H9 (cell line): ENCODE measurements around the gene ESRRA. TPM values are rescaled to one million over a fixed set of nuclear protein-coding genes. Genes with fewer than 3 reads are reported as not detected.

ENCODE experiments used
- DNase-seq: peaks from one replicate; pipeline ENCODE4 v3.0.0-alpha.2; 2017
- H2AFZ ChIP-seq: one replicate; pipeline ENCODE4 v1.6.1; 2013; ENCODE audit warnings: mild to moderate bottlenecking, low read length, control low read depth, moderate library complexity
- H2AK5ac ChIP-seq: 2 replicates; pipeline ENCODE4 v1.6.1; 2013; ENCODE audit warnings: low read length, control low read depth, mixed read lengths; ENCODE audit not compliant: insufficient read length
- H2BK120ac ChIP-seq: one replicate; pipeline ENCODE4 v1.6.1; 2013; ENCODE audit warnings: low read depth, mild to moderate bottlenecking, low read length, control low read depth, inconsistent platforms; ENCODE audit not compliant: poor library complexity, severe bottlenecking
- H2BK12ac ChIP-seq: 2 replicates; pipeline ENCODE4 v1.6.1; 2013; ENCODE audit warnings: low read length, control low read depth, mixed read lengths, low read depth; ENCODE audit not compliant: insufficient read length
- H2BK15ac ChIP-seq: 2 replicates; pipeline ENCODE4 v1.6.1; 2013; ENCODE audit warnings: low read depth, low read length, control low read depth
- H2BK20ac ChIP-seq: one replicate; pipeline ENCODE4 v1.6.1; 2013; ENCODE audit warnings: low read depth, mild to moderate bottlenecking, low read length, control low read depth, inconsistent platforms; ENCODE audit not compliant: poor library complexity, severe bottlenecking
- H2BK5ac ChIP-seq: 2 replicates; pipeline ENCODE4 v1.6.1; 2013; ENCODE audit warnings: low read length, control low read depth, mixed read lengths; ENCODE audit not compliant: insufficient read length
- H3K14ac ChIP-seq: 2 replicates; pipeline ENCODE4 v1.6.1; 2013; ENCODE audit warnings: low read length, control low read depth; ENCODE audit not compliant: insufficient read depth
- H3K18ac ChIP-seq: 2 replicates; pipeline ENCODE4 v1.6.1; 2013; ENCODE audit warnings: low read depth, mild to moderate bottlenecking, mixed read lengths, low read length, control low read depth; ENCODE audit not compliant: insufficient read length
- H3K23ac ChIP-seq: 2 replicates; pipeline ENCODE4 v1.6.1; 2013; ENCODE audit warnings: low read length, control low read depth, mixed read lengths, low read depth; ENCODE audit not compliant: insufficient read length
- H3K23me2 ChIP-seq: 2 replicates; pipeline ENCODE4 v1.6.1; 2013; ENCODE audit warnings: low read depth, mild to moderate bottlenecking, mixed read lengths, low read length, control low read depth; ENCODE audit not compliant: insufficient read length, poor library complexity, severe bottlenecking
- H3K27ac ChIP-seq: 2 replicates; pipeline ENCODE4 v1.5.1; 2013; ENCODE audit warnings: low read length, control low read depth, mixed read lengths, low read depth; ENCODE audit not compliant: insufficient read length
- H3K27me3 ChIP-seq: 2 replicates; pipeline ENCODE4 v1.6.1; 2013; ENCODE audit warnings: low read length, control low read depth, inconsistent platforms; ENCODE audit not compliant: insufficient read depth
- H3K4ac ChIP-seq: 2 replicates; pipeline ENCODE4 v1.6.1; 2013; ENCODE audit warnings: low read depth, mild to moderate bottlenecking, control low read depth, inconsistent platforms, low read length, moderate library complexity
- H3K4me1 ChIP-seq: 2 replicates; pipeline ENCODE4 v1.6.1; 2013; ENCODE audit warnings: low read length, control low read depth, inconsistent platforms; ENCODE audit not compliant: insufficient read depth
- H3K4me2 ChIP-seq: 2 replicates; pipeline ENCODE4 v1.6.1; 2013; ENCODE audit warnings: low read length, control low read depth, mixed read lengths; ENCODE audit not compliant: insufficient read length, insufficient read depth
- H3K56ac ChIP-seq: 2 replicates; pipeline ENCODE4 v1.6.1; 2013; ENCODE audit warnings: low read depth, mild to moderate bottlenecking, mixed read lengths, low read length, control low read depth; ENCODE audit not compliant: insufficient read length
- H3K79me1 ChIP-seq: 2 replicates; pipeline ENCODE4 v1.6.1; 2013; ENCODE audit warnings: low read depth, mild to moderate bottlenecking, moderate library complexity, low read length, control low read depth, inconsistent platforms; ENCODE audit not compliant: insufficient read depth, poor library complexity, severe bottlenecking
- H3K79me2 ChIP-seq: 2 replicates; pipeline ENCODE4 v1.6.1; 2013; ENCODE audit warnings: low read length, control low read depth, inconsistent platforms; ENCODE audit not compliant: insufficient read depth
- H3K9ac ChIP-seq: 2 replicates; pipeline ENCODE4 v1.6.1; 2013; ENCODE audit warnings: low read length, control low read depth, mixed read lengths; ENCODE audit not compliant: insufficient read length; ENCODE audit errors: extremely low read depth
- H3K9me3 ChIP-seq: one replicate; pipeline ENCODE4 v1.6.1; 2013; ENCODE audit warnings: low read depth, low read length, inconsistent platforms; ENCODE audit not compliant: control insufficient read depth
- H3T11ph ChIP-seq: one replicate; pipeline ENCODE4 v1.6.1; 2013; ENCODE audit warnings: mild to moderate bottlenecking, low read length, control low read depth, inconsistent platforms
- H4K20me1 ChIP-seq: one replicate; pipeline ENCODE4 v1.6.1; 2013; ENCODE audit not compliant: control insufficient read depth, insufficient read length, insufficient read depth
- H4K5ac ChIP-seq: 2 replicates; pipeline ENCODE4 v1.6.1; 2013; ENCODE audit warnings: low read depth, mild to moderate bottlenecking, mixed read lengths, low read length, control low read depth; ENCODE audit not compliant: insufficient read length
- H4K8ac ChIP-seq: replicated peaks from 2 replicates; pipeline ENCODE4 v1.6.1; 2013; ENCODE audit warnings: low read length, control low read depth, mixed read lengths, low read depth; ENCODE audit not compliant: insufficient read length
- H4K91ac ChIP-seq: 2 replicates; pipeline ENCODE4 v1.6.1; 2013; ENCODE audit warnings: low read depth, mild to moderate bottlenecking, moderate library complexity, mixed read lengths, low read length, control low read depth; ENCODE audit not compliant: insufficient read length
- H3K27ac Mint-ChIP-seq, 3 experiments: 2 replicates in 2 of 3; 3 replicates in 1 of 3; pipeline ENCODE4 v1.8.0; 2020 to 2021; ENCODE audit warnings: mixed read lengths in 3 of 3, mild to moderate bottlenecking in 1 of 3, moderate library complexity in 1 of 3
- H3K27me3 Mint-ChIP-seq: 2 replicates; pipeline ENCODE4 v1.8.0; 2021; ENCODE audit warnings: low read depth, mild to moderate bottlenecking, moderate library complexity, mixed read lengths
- H3K36me3 Mint-ChIP-seq, 3 experiments: 2 replicates in 2 of 3; 3 replicates in 1 of 3; pipeline ENCODE4 v1.8.0; 2020 to 2021; ENCODE audit warnings: low read depth in 3 of 3, mixed read lengths in 3 of 3; ENCODE audit not compliant: insufficient read depth in 1 of 3
- H3K4me1 Mint-ChIP-seq, 2 experiments: 2 replicates each; pipeline ENCODE4 v1.8.0; 2020; ENCODE audit warnings: mixed read lengths in 2 of 2
- H3K4me3 Mint-ChIP-seq, 2 experiments: 2 replicates in 1 of 2; 3 replicates in 1 of 2; pipeline ENCODE4 v1.8.0; 2020 to 2021; ENCODE audit warnings: mild to moderate bottlenecking in 2 of 2, mixed read lengths in 2 of 2, moderate library complexity in 1 of 2
- H3K9me3 Mint-ChIP-seq, 2 experiments: 2 replicates in 1 of 2; 3 replicates in 1 of 2; pipeline ENCODE4 v1.8.0; 2020; ENCODE audit warnings: mild to moderate bottlenecking in 2 of 2, mixed read lengths in 2 of 2, moderate library complexity in 1 of 2
- WGBS: extraction: QIAGEN DNeasy Blood & Tissue Kit; methylation state at CpG from one replicate; pipeline ENCODE4 v1.1.7; 2013; ENCODE audit warnings: missing lambda C conversion rate, low lambda C conversion rate, mixed read lengths; ENCODE audit not compliant: insufficient read length; ENCODE audit errors: extremely low coverage; 5-methylcytosine and 5-hydroxymethylcytosine counted together
- total RNA-seq: library from RNA; stranded (reverse); gene quantifications from 2 replicates; pipeline ENCODE4 v1.2.1, GENCODE V29; 2021
- TF ChIP-seq, protein P1 (sequence below): fragments of 200-600 bp; sonication (generic); conservative IDR thresholded peaks from 3 replicates; pipeline ENCODE4 v1.8.0; 2021; ENCODE audit warnings: antibody characterized with exemption, mild to moderate bottlenecking

Gene ESRRA
- total RNA-seq, 1 experiment from 2014 or later = 42.3 TPM

DNA sequence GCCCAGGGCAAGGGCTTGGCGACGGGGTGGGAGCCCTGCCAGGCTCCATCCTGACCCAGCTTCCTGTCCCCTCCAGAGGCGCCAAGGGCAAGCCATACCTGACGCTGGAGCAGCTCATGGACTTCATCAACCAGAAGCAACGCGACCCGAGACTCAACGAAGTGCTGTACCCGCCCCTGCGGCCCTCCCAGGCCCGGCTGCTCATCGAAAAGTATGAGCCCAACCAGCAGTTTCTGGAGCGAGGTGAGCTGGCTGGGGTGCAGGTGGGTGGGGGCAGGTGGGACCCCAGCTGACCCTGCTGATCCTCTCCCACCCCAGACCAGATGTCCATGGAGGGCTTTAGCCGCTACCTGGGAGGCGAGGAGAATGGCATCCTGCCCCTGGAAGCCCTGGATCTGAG is 49.0 kb upstream of the ESRRA start:
- Histone ChIP-seq H3K27me3 (no peaks in the 10 kb centered on the region), H2BK20ac (no peak overlapping the region), H4K91ac (no peak overlapping the region), H2BK5ac (no peak overlapping the region), H2AK5ac (no peak overlapping the region), H2BK120ac (no peak overlapping the region), H3K27ac (no peak overlapping the region), H3K23me2 (peaks cover 8% of the 10 kb centered on the region), H3K9me3 (no peaks in the 10 kb centered on the region), H3K9ac (no peak overlapping the region), H2AFZ (no peak overlapping the region), H3T11ph (no peak overlapping the region), H4K8ac (no peak overlapping the region), H3K4ac (no peak overlapping the region), H4K20me1 (no peaks in the 10 kb centered on the region), H3K4me1 (no peaks in the 10 kb centered on the region), H3K56ac (no peak overlapping the region), H4K5ac (no peak overlapping the region), H3K79me1 (peaks cover 3% of the 10 kb centered on the region), H2BK15ac (no peak overlapping the region), H3K79me2 (no peaks in the 10 kb centered on the region; the same call in 1 of the 2 replicates), H3K14ac (no peak overlapping the region), H2BK12ac (no peak overlapping the region), H3K23ac (no peak overlapping the region), H3K18ac (no peak overlapping the region), H3K4me2 (no peak overlapping the region)
- Mint-ChIP-seq H3K27ac (peak overlapping the region in 1 of 3 experiments; percentile 59; a peak in 1 of 7 replicates), H3K36me3 (peaks cover 39 to 69% (median 54%) of the 10 kb centered on the region in 3 experiments; a peak in 6 of 7 replicates), H3K4me1 (peaks cover 6 to 14% of the 10 kb centered on the region in 2 experiments), H3K4me3 (no peak overlapping the region), H3K27me3 (no peaks in the 10 kb centered on the region), H3K9me3 (no peaks in the 10 kb centered on the region)
- no CpG with 5 or more reads among the region's 15 CpGs for WGBS
- DNase-seq = no peak
- TF ChIP-seq, protein P1, sequence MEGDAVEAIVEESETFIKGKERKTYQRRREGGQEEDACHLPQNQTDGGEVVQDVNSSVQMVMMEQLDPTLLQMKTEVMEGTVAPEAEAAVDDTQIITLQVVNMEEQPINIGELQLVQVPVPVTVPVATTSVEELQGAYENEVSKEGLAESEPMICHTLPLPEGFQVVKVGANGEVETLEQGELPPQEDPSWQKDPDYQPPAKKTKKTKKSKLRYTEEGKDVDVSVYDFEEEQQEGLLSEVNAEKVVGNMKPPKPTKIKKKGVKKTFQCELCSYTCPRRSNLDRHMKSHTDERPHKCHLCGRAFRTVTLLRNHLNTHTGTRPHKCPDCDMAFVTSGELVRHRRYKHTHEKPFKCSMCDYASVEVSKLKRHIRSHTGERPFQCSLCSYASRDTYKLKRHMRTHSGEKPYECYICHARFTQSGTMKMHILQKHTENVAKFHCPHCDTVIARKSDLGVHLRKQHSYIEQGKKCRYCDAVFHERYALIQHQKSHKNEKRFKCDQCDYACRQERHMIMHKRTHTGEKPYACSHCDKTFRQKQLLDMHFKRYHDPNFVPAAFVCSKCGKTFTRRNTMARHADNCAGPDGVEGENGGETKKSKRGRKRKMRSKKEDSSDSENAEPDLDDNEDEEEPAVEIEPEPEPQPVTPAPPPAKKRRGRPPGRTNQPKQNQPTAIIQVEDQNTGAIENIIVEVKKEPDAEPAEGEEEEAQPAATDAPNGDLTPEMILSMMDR = no peak
